GM19328 (cell line): ENCODE results near the gene GPATCH2.
A peak's percentile ranks its signal among the peaks of the same experiment; 100 is the strongest.

Source experiments
- ATAC-seq: cut with Tn5 transposase; IDR thresholded peaks from one replicate; pipeline ENCODE4 v1.9.1; 2021; ENCODE audit warnings: mild to moderate bottlenecking, moderate library complexity; ENCODE audit not compliant: unreplicated experiment

The GPATCH2 gene

GRCh38 chr1:217630711-217631591 lies at the start of gene GPATCH2, which contains the start of gene SPATA17:
Gene GPATCH2, minus strand, starts transcription at chr1:217631090. Its CDS starts 119 bp downstream, at chr1:217630971.
Gene SPATA17, plus strand, starts transcription at chr1:217631344. Its CDS starts 35 bp downstream, at chr1:217631379.
- peak; percentile 99 for ATAC-seq

GRCh38 chr1:217674028-217674729 lies 43.3 kb upstream of the GPATCH2 start:
- no peak for ATAC-seq

- ATAC-seq, result peak; percentile 53
Observed at GRCh38 chr1:217673387-217673786, 42.5 kb upstream of the GPATCH2 start.

GRCh38 chr1:217668351-217668940 lies 37.6 kb upstream of the GPATCH2 start:
- no peak for ATAC-seq

GRCh38 chr1:217661407-217661806 lies 30.5 kb upstream of the GPATCH2 start:
- ATAC-seq, result no peak

GRCh38 chr1:217660353-217661062 lies 29.6 kb upstream of the GPATCH2 start:
- ATAC-seq, result no peak

- no peak for ATAC-seq
Observed at GRCh38 chr1:217650674-217651073, 19.8 kb upstream of the GPATCH2 start.

- no peak for ATAC-seq
Observed at GRCh38 chr1:217647791-217648190, 16.9 kb upstream of the GPATCH2 start.

- no peak for ATAC-seq
Observed at GRCh38 chr1:217642455-217642854, 11.6 kb upstream of the GPATCH2 start.

- ATAC-seq, result no peak
Observed at GRCh38 chr1:217627431-217627830, 3.5 kb downstream of the GPATCH2 start.

- ATAC-seq, result no peak
Observed at GRCh38 chr1:217626321-217626720, 4.6 kb downstream of the GPATCH2 start.

GRCh38 chr1:217622042-217622441 lies 8.8 kb downstream of the GPATCH2 start:
- no peak for ATAC-seq

- peak; percentile 100 for ATAC-seq
Observed at GRCh38 chr1:217620814-217621213, 10.1 kb downstream of the GPATCH2 start.

- ATAC-seq, result no peak
Observed at GRCh38 chr1:217617126-217617525, 13.8 kb downstream of the GPATCH2 start.

- ATAC-seq, result no peak
Observed at GRCh38 chr1:217614200-217614712, 16.6 kb downstream of the GPATCH2 start.

- no peak for ATAC-seq
Observed at GRCh38 chr1:217605390-217605789, 25.5 kb downstream of the GPATCH2 start.

- ATAC-seq, result no peak
Observed at GRCh38 chr1:217602380-217602779, 28.5 kb downstream of the GPATCH2 start.

- no peak for ATAC-seq
Observed at GRCh38 chr1:217599154-217599553, 31.7 kb downstream of the GPATCH2 start.

GRCh38 chr1:217590598-217590997 lies 40.3 kb downstream of the GPATCH2 start:
- ATAC-seq, result no peak

- no peak for ATAC-seq
Observed at GRCh38 chr1:217586586-217586985, 44.3 kb downstream of the GPATCH2 start.

GRCh38 chr1:217585577-217585976 lies 45.3 kb downstream of the GPATCH2 start:
- no peak for ATAC-seq
